Transverse colon (tissue), 4 donors: ENCODE results near the gene SIPA1L3. TPM values are rescaled to one million over a fixed set of nuclear protein-coding genes. Genes with fewer than 3 reads are reported as not detected.

Experiments
- DNase-seq: peaks from one replicate; pipeline ENCODE4 v3.0.0-alpha.2; 2019
- H3K27ac ChIP-seq, 4 donors: fragments of 200-600 bp; sonication (generic); 2 replicates each; pipeline ENCODE4 v1.5.1; 2016 to 2018; ENCODE audit warnings: inconsistent platforms in 4 of 4
- H3K27me3 ChIP-seq: fragments of 200-600 bp; sonication (generic); 2 replicates; pipeline ENCODE4 v1.5.1; 2017; ENCODE audit warnings: inconsistent platforms
- H3K36me3 ChIP-seq, 4 donors: fragments of 200-600 bp; sonication (generic); 2 replicates each; pipeline ENCODE4 v1.5.1; 2017 to 2019; ENCODE audit warnings: inconsistent platforms in 4 of 4
- H3K4me1 ChIP-seq, 4 donors: fragments of 200-600 bp; sonication (generic); 2 replicates each; pipeline ENCODE4 v1.5.1; 2017 to 2020; ENCODE audit warnings: inconsistent platforms in 4 of 4
- H3K4me3 ChIP-seq, 4 donors: fragments of 200-600 bp; sonication (generic); 1 replicate in 1 of 4; 2 replicates in 3 of 4; pipeline versions ENCODE4 v1.5.1 to v1.6.1; 2017 to 2019; ENCODE audit warnings: inconsistent platforms in 4 of 4
- H3K9me3 ChIP-seq, 2 donors: fragments of 200-600 bp; sonication (generic); 2 replicates each; pipeline ENCODE4 v1.5.1; 2017 to 2019; ENCODE audit warnings: inconsistent platforms in 2 of 2
- EP300 ChIP-seq: sonication (generic); formaldehyde crosslinking; IDR thresholded peaks from one replicate; pipeline ENCODE4 v1.6.1; 2017; ENCODE audit warnings: antibody characterized with exemption, low read depth
- POLR2A ChIP-seq: fragments of 450-650 bp; IDR thresholded peaks from one replicate; pipeline ENCODE4 v1.6.1; 2016; ENCODE audit warnings: antibody characterized with exemption, mild to moderate bottlenecking, moderate library complexity
- POLR2AphosphoS5 ChIP-seq, 3 donors: sonication (generic); formaldehyde crosslinking; IDR thresholded peaks; one replicate each; pipeline ENCODE4 v1.6.1; 2016; ENCODE audit warnings: antibody characterized with exemption in 3 of 3
- WGBS, 2 donors: methylation state at CpG; one replicate each; pipeline ENCODE4 v1.1.5; 2018; ENCODE audit warnings: low coverage in 1 of 2; 5-methylcytosine and 5-hydroxymethylcytosine counted together
- in situ Hi-C, 4 donors: fragments of 200-750 bp; cut with MboI; loops; one replicate each; pipeline versions ENCODE4 v1.15.0 to v1.15.1; 2017; ENCODE audit warnings: low sequenced_read_pairs in 3 of 4, low pct_ligation_motif_present in 1 of 4, low pct_unique_long_range_greater_than_20kb in 1 of 4
- intact Hi-C: fragments of 100-400 bp; cut with DNase I; formaldehyde crosslinking; loops from one replicate; pipeline ENCODE4 v1.15.1; 2023; ENCODE audit warnings: low total_unique reads
- total RNA-seq, 4 donors: library from RNA; depleted of rRNA; stranded (reverse); fragments of >200 nt; gene quantifications; one replicate each; pipeline ENCODE4 v1.1.0, GENCODE V29; 2016
- TF ChIP-seq, protein P1 (sequence below), 5 experiments: fragments of 200-600 bp in 3 of 5; fragments of 450-650 bp in 2 of 5; sonication (generic) in 3 of 5; IDR thresholded peaks; 1 replicate in 2 of 5; 2 replicates in 3 of 5; pipeline ENCODE4 v1.5.1; 2016 to 2017; ENCODE audit warnings: antibody characterized with exemption in 5 of 5, inconsistent platforms in 3 of 5, mild to moderate bottlenecking in 2 of 5, moderate library complexity in 1 of 5

The SIPA1L3 gene
- total RNA-seq, 4 donors from 2014 or later, result 191 to 284 (median 231) TPM

DNA sequence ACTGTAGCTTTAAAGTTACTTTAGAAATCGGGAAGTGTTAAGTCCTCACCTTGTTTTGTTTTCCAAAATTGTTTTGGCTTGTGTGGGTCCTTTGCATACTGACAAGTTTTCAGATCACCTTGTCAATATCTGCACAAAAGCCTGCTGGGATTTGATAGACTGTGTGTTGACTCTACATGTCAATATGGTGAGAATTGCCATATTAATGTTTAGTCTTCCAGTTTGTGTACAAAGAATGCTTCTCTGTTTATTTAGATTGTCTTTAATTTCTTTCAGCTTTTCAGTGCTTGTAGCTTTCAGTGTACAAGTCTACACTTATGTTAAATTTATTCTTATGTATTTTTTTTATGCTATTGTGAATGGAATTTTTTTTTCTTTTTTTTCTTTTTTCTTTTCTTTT, 50.2 kb downstream of the SIPA1L3 start:
- DNase-seq, result no peak
- no peaks in the 10 kb centered on the region for H3K36me3 ChIP-seq
- H3K27me3 ChIP-seq, result no peaks in the 10 kb centered on the region
- in situ Hi-C loops, result no loop called here
- no peak overlapping the region for H3K4me3 ChIP-seq
- no peak overlapping the region for H3K27ac ChIP-seq
- intact Hi-C loops, result no loop called here
- TF ChIP-seq, protein P1, sequence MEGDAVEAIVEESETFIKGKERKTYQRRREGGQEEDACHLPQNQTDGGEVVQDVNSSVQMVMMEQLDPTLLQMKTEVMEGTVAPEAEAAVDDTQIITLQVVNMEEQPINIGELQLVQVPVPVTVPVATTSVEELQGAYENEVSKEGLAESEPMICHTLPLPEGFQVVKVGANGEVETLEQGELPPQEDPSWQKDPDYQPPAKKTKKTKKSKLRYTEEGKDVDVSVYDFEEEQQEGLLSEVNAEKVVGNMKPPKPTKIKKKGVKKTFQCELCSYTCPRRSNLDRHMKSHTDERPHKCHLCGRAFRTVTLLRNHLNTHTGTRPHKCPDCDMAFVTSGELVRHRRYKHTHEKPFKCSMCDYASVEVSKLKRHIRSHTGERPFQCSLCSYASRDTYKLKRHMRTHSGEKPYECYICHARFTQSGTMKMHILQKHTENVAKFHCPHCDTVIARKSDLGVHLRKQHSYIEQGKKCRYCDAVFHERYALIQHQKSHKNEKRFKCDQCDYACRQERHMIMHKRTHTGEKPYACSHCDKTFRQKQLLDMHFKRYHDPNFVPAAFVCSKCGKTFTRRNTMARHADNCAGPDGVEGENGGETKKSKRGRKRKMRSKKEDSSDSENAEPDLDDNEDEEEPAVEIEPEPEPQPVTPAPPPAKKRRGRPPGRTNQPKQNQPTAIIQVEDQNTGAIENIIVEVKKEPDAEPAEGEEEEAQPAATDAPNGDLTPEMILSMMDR (IDR thresholded peaks at IDR 0.05), result no peak
- no peak for TF ChIP-seq EP300
- TF ChIP-seq POLR2AphosphoS5 (IDR thresholded peaks at IDR 0.05), result no peak
- TF ChIP-seq POLR2A, result no peak
- H3K9me3 ChIP-seq, result peaks cover 0 to 6% of the 10 kb centered on the region in 2 donors
- peaks cover 5 to 44% (median 10%) of the 10 kb centered on the region in 4 donors for H3K4me1 ChIP-seq
- WGBS, 2 donors, result 100% methylated on average over 1 of the region's 1 CpG

DNA sequence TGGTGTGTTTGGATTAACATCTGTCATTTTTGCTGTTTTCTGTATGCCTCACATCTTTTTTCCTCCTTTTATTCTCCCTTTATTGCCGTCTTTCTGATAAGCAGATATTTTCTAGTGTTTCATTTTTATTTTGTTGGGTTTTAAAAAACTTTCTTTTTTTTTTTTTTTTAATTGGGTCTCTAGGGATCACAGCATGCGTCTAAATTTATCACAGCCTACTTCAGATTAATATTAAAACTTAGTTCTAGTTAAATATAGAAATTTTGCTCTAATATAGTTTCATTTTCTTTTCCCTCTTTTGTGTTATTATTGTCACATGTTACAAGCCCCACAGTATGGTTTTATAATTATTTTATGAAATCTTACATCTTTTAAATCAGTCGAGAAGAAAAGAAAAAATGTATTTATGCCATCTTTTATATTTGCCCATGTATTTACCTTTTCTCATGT, 52.7 kb downstream of the SIPA1L3 start:
- Histone ChIP-seq H3K4me3 (no peak overlapping the region), H3K27me3 (no peaks in the 10 kb centered on the region), H3K4me1 (peaks cover 0 to 33% (median 0%) of the 10 kb centered on the region in 4 donors), H3K9me3 (peaks cover 0 to 6% of the 10 kb centered on the region in 2 donors), H3K36me3 (no peaks in the 10 kb centered on the region), H3K27ac (no peak overlapping the region)
- 63 to 64% methylated on average over 3 of the region's 3 CpGs for whole genome bisulfite sequencing, 2 donors
- TF ChIP-seq EP300 (no peak), POLR2A (no peak), POLR2AphosphoS5 (IDR thresholded peaks at IDR 0.05) (no peak)
- TF ChIP-seq, protein P1 (IDR thresholded peaks at IDR 0.05), result no peak
- DNase-seq, result no peak
- in situ Hi-C loops (no loop called here), intact Hi-C loops (loop anchor here (5.0 kb wide), 1 partner anchor 103 kb away; no protein-coding TSS in a partner anchor)

DNA sequence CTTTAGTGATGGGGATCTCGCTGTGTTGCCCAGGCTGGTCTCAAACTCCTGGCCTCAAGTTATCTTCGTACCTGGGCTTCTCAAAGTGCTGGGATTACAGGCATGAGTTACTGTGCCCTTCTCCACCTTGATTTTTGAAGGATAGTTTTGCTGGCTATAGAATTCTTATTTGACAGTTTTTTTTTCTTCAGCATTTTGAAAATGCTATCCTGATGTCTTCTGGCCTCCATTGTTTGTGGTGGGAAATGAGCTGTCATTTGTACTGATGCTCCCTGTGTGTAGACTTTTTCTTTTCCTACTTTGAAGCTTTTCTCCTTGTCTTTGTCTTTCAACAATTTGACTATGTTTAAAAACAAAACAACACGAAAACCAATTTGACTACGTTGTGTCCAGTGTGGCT, 54.2 kb downstream of the SIPA1L3 start:
- peaks cover 0 to 26% (median under 1%) of the 10 kb centered on the region in 4 donors for H3K4me1 ChIP-seq
- intact Hi-C loops, result loop anchor here (5.0 kb wide), 1 partner anchor 101 kb away; no protein-coding TSS in a partner anchor
- peaks cover 0 to 6% of the 10 kb centered on the region in 2 donors for H3K9me3 ChIP-seq
- no peak overlapping the region for H3K4me3 ChIP-seq
- 96 to 98% methylated on average over 4 of the region's 4 CpGs for WGBS, 2 donors
- in situ Hi-C loops, result no loop called here
- no peak for DNase-seq
- no peaks in the 10 kb centered on the region for H3K27me3 ChIP-seq
- no peak overlapping the region for H3K27ac ChIP-seq
- TF ChIP-seq POLR2A (no peak), POLR2AphosphoS5 (IDR thresholded peaks at IDR 0.05) (no peak), EP300 (no peak)
- TF ChIP-seq, protein P1 (IDR thresholded peaks at IDR 0.05), result no peak
- no peaks in the 10 kb centered on the region for H3K36me3 ChIP-seq

DNA sequence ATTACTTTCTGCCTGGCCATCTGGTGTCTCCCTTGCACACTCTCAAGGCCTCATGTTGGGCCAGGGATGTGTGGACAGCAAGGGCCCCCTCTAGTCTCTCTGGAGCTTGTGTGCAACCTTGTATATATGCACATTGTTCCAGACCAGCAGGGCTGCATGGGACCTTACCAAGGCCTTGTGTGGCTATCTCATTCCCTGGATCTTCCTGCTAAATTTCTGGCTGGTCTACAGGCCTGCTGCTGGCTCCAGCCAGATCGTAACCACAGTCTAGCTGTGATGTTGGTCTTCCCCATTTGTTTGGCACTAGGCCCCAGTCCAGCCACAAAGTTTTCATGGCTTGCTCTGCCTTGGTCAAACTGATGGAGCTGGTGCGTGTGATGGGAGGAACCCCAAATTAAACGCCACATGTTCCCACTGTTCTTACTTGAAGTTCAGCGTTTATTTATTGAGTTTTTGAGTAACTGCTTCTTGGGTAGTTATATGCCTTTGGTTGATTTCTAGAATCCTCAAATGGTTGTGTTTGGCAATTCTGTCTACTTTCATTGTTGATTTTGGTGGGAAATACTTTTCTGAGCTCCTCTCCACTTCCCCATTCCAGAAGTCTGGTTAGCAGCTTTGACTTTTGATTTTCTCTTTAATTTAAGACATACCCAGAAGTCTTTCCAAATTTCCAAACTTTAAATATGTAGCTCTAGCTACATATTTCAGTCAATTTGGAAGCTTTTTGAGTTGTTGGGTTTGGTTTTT, 56.4 kb downstream of the SIPA1L3 start:
- Histone ChIP-seq H3K4me3 (no peak overlapping the region), H3K9me3 (peaks cover 0 to under 1% of the 10 kb centered on the region in 2 donors), H3K27ac (no peak overlapping the region), H3K4me1 (peaks cover 0 to 30% (median 6%) of the 10 kb centered on the region in 4 donors), H3K27me3 (no peaks in the 10 kb centered on the region), H3K36me3 (no peaks in the 10 kb centered on the region)
- WGBS, 2 donors, result 88 to 92% methylated on average over 3 to 4 of the region's 4 CpGs
- TF ChIP-seq POLR2A, result no peak
- TF ChIP-seq POLR2AphosphoS5 (IDR thresholded peaks at IDR 0.05), result no peak
- no peak for TF ChIP-seq EP300
- TF ChIP-seq, protein P1 (IDR thresholded peaks at IDR 0.05), result no peak
- DNase-seq, result no peak
- in situ Hi-C loops, result no loop called here
- intact Hi-C loops, result loop anchor here (5.0 kb wide), 1 partner anchor 99 kb away; no protein-coding TSS in a partner anchor
